RWPE2 (cell line): Measurements from ENCODE around the gene KHK.

Experiments
- ATAC-seq: fragments of 200-7000 bp; cut with Tn5 transposase; 3 replicates; pipeline ENCODE4 v1.9.1; 2021; ENCODE audit warnings: low read depth
- DNase-seq: peaks from one replicate; pipeline ENCODE4 v3.0.0-alpha.2; 2020; ENCODE audit warnings: low spot score
- H3K27ac ChIP-seq: fragments of 450-650 bp; 2 replicates; pipeline ENCODE4 v1.5.1; 2017; ENCODE audit warnings: mild to moderate bottlenecking; ENCODE audit not compliant: poor library complexity, severe bottlenecking
- H3K27me3 ChIP-seq: fragments of 250-450 bp; sonication (Bioruptor Pico); 2 replicates; pipeline ENCODE4 v1.5.1; 2021; ENCODE audit warnings: mild to moderate bottlenecking, moderate library complexity; ENCODE audit not compliant: insufficient read depth, poor library complexity, severe bottlenecking
- H3K36me3 ChIP-seq: fragments of 250-450 bp; sonication (Bioruptor Pico); 2 replicates; pipeline ENCODE4 v1.5.1; 2020; ENCODE audit warnings: low read depth, mild to moderate bottlenecking, moderate library complexity
- H3K4me1 ChIP-seq: fragments of 250-450 bp; sonication (Bioruptor Pico); 2 replicates; pipeline ENCODE4 v1.5.1; 2021; ENCODE audit warnings: mild to moderate bottlenecking, moderate library complexity; ENCODE audit not compliant: insufficient read depth, poor library complexity, severe bottlenecking
- H3K4me3 ChIP-seq: fragments of 250-450 bp; sonication (Bioruptor Pico); 2 replicates; pipeline ENCODE4 v1.5.1; 2021; ENCODE audit warnings: mild to moderate bottlenecking, moderate library complexity; ENCODE audit not compliant: severe bottlenecking
- H3K9me3 ChIP-seq: fragments of 250-450 bp; sonication (Bioruptor Pico); 2 replicates; pipeline ENCODE4 v1.5.1; 2021; ENCODE audit warnings: mild to moderate bottlenecking, moderate library complexity; ENCODE audit not compliant: severe bottlenecking
- CTCF ChIP-seq: fragments of 450-650 bp; IDR thresholded peaks from one replicate; pipeline ENCODE4 v1.5.1; 2017; ENCODE audit warnings: mild to moderate bottlenecking, moderate library complexity; ENCODE audit not compliant: poor library complexity, severe bottlenecking

KHK gene

DNA sequence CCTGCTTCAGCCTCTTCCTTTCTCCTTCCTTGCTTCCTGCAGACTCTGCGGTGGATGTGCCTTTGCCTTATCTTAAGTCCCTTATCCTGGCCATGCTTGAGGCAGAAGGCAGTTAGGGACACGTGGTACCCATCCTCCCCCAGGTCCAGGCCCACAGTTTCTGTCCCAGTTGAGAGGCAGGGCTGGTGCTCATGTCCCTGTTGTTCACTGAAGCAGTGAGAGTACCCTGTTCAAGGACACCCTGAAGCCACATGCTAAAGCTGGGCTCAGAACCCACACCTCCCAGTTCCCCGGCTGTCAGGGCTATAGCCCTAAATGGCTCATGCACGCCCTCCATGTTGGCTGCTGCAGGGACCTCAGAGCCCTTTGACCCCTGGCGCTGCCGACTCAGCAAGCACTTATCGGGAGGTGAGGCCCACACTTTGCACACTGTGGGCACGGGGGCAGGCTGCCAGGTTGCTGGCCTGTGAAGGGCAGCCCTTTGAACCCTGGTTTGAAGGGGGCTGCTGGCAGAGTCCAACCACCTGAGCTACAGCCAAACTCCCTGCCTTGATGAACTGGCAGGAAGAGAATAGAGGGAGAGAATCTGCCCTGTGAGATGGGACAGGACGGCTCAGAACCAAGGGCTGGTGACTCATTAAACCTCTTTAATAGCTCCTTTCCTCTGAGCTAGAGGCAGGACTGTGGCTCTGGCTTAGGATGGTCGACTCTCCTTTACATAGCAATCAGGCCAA, 6.3 kb downstream of the KHK start:
- Histone ChIP-seq H3K36me3 (no peaks in the 10 kb centered on the region), H3K27me3 (no peaks in the 10 kb centered on the region), H3K4me3 (no peak overlapping the region), H3K27ac (no peak overlapping the region), H3K4me1 (no peaks in the 10 kb centered on the region), H3K9me3 (no peaks in the 10 kb centered on the region)
- no peak for TF ChIP-seq CTCF
- no peak for ATAC-seq
- no peak for DNase-seq

GRCh38 chr2:27093430-27094352, 7.1 kb downstream of the KHK start:
- Histone ChIP-seq H3K27ac (no peak overlapping the region), H3K9me3 (no peaks in the 10 kb centered on the region), H3K4me1 (no peaks in the 10 kb centered on the region), H3K27me3 (no peaks in the 10 kb centered on the region), H3K36me3 (no peaks in the 10 kb centered on the region), H3K4me3 (no peak overlapping the region)
- no peak for TF ChIP-seq CTCF
- ATAC-seq (no peak), DNase-seq (no peak)

GRCh38 chr2:27094353-27094984, 7.9 kb downstream of the KHK start:
- Histone ChIP-seq H3K27ac (no peak overlapping the region), H3K9me3 (no peaks in the 10 kb centered on the region), H3K27me3 (no peaks in the 10 kb centered on the region), H3K36me3 (no peaks in the 10 kb centered on the region), H3K4me3 (no peak overlapping the region), H3K4me1 (no peaks in the 10 kb centered on the region)
- TF ChIP-seq CTCF, result no peak
- ATAC-seq (no peak), DNase-seq (no peak)

DNA sequence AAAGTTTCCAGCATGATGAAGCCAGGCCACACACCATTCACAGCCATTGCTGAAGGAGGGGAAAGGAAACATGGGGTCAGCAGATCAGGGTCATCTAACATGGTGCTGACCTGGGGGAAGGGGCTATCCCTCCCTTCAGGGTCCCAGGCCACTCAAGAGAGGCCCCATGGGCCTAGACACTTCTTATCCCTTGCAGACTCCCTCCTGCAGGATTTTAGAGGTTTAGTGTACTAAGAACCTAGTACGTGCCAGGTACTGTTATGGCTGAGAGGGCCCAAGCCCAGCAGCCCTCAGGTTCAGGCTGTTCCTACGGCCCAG, 8.8 kb downstream of the KHK start:
- ATAC-seq (no peak), DNase-seq (no peak)
- Histone ChIP-seq H3K27me3 (no peaks in the 10 kb centered on the region), H3K4me1 (no peaks in the 10 kb centered on the region), H3K4me3 (no peak overlapping the region), H3K27ac (no peak overlapping the region), H3K9me3 (no peaks in the 10 kb centered on the region), H3K36me3 (no peaks in the 10 kb centered on the region)
- TF ChIP-seq CTCF, result no peak
